ENCODE results near the gene KAT2A. TPM values are rescaled to one million over a fixed set of nuclear protein-coding genes. Genes with fewer than 3 reads are reported as not detected.

Gene KAT2A
- polyA plus RNA-seq, 1 donor: 45.9 TPM

Other genes starting within 250 kb of the KAT2A start
- gene ACLY, start 202.4 kb downstream of the KAT2A start, polyA plus RNA-seq (ENCODE audit: insufficient read length): 44.4 TPM
- 0.80 TPM for gene ODAD4, start 190.8 kb downstream of the KAT2A start, polyA plus RNA-seq (ENCODE audit: insufficient read length)
- 40.1 TPM for gene CNP, start 154.6 kb downstream of the KAT2A start, polyA plus RNA-seq (ENCODE audit: insufficient read length)
- 97.2 TPM for gene DNAJC7, start 103.9 kb downstream of the KAT2A start, polyA plus RNA-seq (ENCODE audit: insufficient read length)
- gene NKIRAS2, start 101.3 kb downstream of the KAT2A start, polyA plus RNA-seq (ENCODE audit: insufficient read length): 47.9 TPM
- 1.2 TPM for gene C17orf113, start 70.8 kb downstream of the KAT2A start, polyA plus RNA-seq (ENCODE audit: insufficient read length)
- 6.7 TPM for gene ZNF385C, start 22.9 kb downstream of the KAT2A start, polyA plus RNA-seq (ENCODE audit: insufficient read length)
- 5.8 TPM for gene DHX58, start 8.7 kb downstream of the KAT2A start, polyA plus RNA-seq (ENCODE audit: insufficient read length)
- 0.25 TPM for gene HSPB9, start 1.4 kb upstream of the KAT2A start, polyA plus RNA-seq (ENCODE audit: insufficient read length)
- gene RAB5C, start 33.6 kb upstream of the KAT2A start, polyA plus RNA-seq (ENCODE audit: insufficient read length): 60.0 TPM
- not detected for gene KCNH4, start 59.8 kb upstream of the KAT2A start, polyA plus RNA-seq (ENCODE audit: insufficient read length)
- gene HCRT, start 64.1 kb upstream of the KAT2A start, polyA plus RNA-seq (ENCODE audit: insufficient read length): not detected
- gene GHDC, start 73.1 kb upstream of the KAT2A start, polyA plus RNA-seq (ENCODE audit: insufficient read length): 12.8 TPM
- 40.2 TPM for gene STAT5B, start 155.0 kb upstream of the KAT2A start, polyA plus RNA-seq (ENCODE audit: insufficient read length)
- 15.0 TPM for gene STAT5A, start 167.1 kb upstream of the KAT2A start, polyA plus RNA-seq (ENCODE audit: insufficient read length)

Data from forelimb muscle (tissue), 1 donor.